Liver (tissue), 3 donors: ENCODE data around the gene DNMBP.

Experiments used
- CTCF ChIP-seq: fragments of 150-350 bp; IDR thresholded peaks from 2 replicates; pipeline ENCODE4 v1.5.1; 2017; ENCODE audit warnings: improper control_type of control experiment, low read depth, low read length; ENCODE audit not compliant: missing input control
- EGR1 ChIP-seq, 2 donors: IDR thresholded peaks; 2 replicates each; pipeline ENCODE4 v1.6.1; 2016 to 2018; ENCODE audit warnings: antibody characterized with exemption in 2 of 2, low read depth in 2 of 2
- donor health status: healthy.
- donor health status: healthy.

- TF ChIP-seq CTCF, result no peak
- TF ChIP-seq EGR1 (IDR thresholded peaks at IDR 0.05; ENCODE audit: low read depth in 2 of 2), result no peak
These were observed 94.3 kb downstream of the DNMBP start for GRCh38 chr10:99915414-99915813.
